HEK293T (cell line): ENCODE data around the gene PCSK5.

Source experiments
- BHLHE40 ChIP-seq: fragments of 450-650 bp; IDR thresholded peaks from 2 replicates; pipeline ENCODE4 v1.6.1; 2016; ENCODE audit warnings: mild to moderate bottlenecking, moderate library complexity, borderline replicate concordance
- CTBP1 ChIP-seq: fragments of 450-650 bp; IDR thresholded peaks from 2 replicates; pipeline ENCODE4 v1.6.1; 2016; ENCODE audit warnings: borderline replicate concordance
- ELF4 ChIP-seq: fragments of 450-650 bp; IDR thresholded peaks from 2 replicates; pipeline ENCODE4 v1.6.1; 2017; ENCODE audit warnings: antibody characterized with exemption
- FOXK2 ChIP-seq: fragments of 450-650 bp; IDR thresholded peaks from 2 replicates; pipeline ENCODE4 v1.6.1; 2016; ENCODE audit warnings: mild to moderate bottlenecking
- LEF1 ChIP-seq: fragments of 450-650 bp; IDR thresholded peaks from 2 replicates; pipeline ENCODE4 v1.6.1; 2017; ENCODE audit warnings: mild to moderate bottlenecking, borderline replicate concordance
- NFRKB ChIP-seq: fragments of 450-650 bp; IDR thresholded peaks from 2 replicates; pipeline ENCODE4 v1.6.1; 2016; ENCODE audit warnings: mild to moderate bottlenecking, moderate library complexity
- SP1 ChIP-seq: fragments of 450-650 bp; IDR thresholded peaks from 2 replicates; pipeline ENCODE4 v1.6.1; 2017
- SUZ12 ChIP-seq: fragments of 450-650 bp; IDR thresholded peaks from 2 replicates; pipeline ENCODE4 v1.6.1; 2016; ENCODE audit warnings: mild to moderate bottlenecking

- TF ChIP-seq SP1, result no peak
- TF ChIP-seq ELF4, result no peak
- no peak for TF ChIP-seq SUZ12
- TF ChIP-seq CTBP1, result no peak
- no peak for TF ChIP-seq LEF1
- TF ChIP-seq BHLHE40, result no peak
- no peak for TF ChIP-seq FOXK2
- no peak for TF ChIP-seq NFRKB
Observed at GRCh38 chr9:75930190-75930589, 39.7 kb downstream of the PCSK5 start.
